HepG2 (cell line): Measurements from ENCODE around the gene AEBP1. TPM values are rescaled to one million over a fixed set of nuclear protein-coding genes. Genes with fewer than 3 reads are reported as not detected.

Experiments used
- ATAC-seq: fragments of 200-7000 bp; cut with Tn5 transposase; 3 replicates; pipeline ENCODE4 v1.9.1; 2020; ENCODE audit warnings: mild to moderate bottlenecking, moderate library complexity
- BruUV-seq: library from RNA; stranded (reverse); fragments of 400-500 nt; replicated peaks from 2 replicates; lab custom pipeline; 2021; lab: Mats Ljungman, UMichigan
- CTCF ChIA-PET: fragments of 300-600 bp; formaldehyde crosslinking; extraction: SDS; loops from one replicate; lab custom pipeline; 2021; ENCODE audit warnings: low total read pairs, inconsistent platforms, low intra/inter-chr PET ratio; lab: Yijun Ruan, JAX
- POLR2A ChIA-PET: fragments of 350-600 bp; sonication (Branson Sonifier 250); formaldehyde crosslinking; loops from one replicate; lab custom pipeline; 2020; ENCODE audit warnings: antibody characterized with exemption, inconsistent platforms; lab: Yijun Ruan, JAX
- DNase-seq: peaks from one replicate; pipeline ENCODE4 v3.0.0-alpha.2; 2015; ENCODE audit warnings: low spot score
- FAIRE-seq: peaks from 3 replicates; lab custom pipeline; 2011; peaks lifted over from hg19 to GRCh38; lab: Jason Lieb, UNC
- H2AFZ ChIP-seq: one replicate; pipeline ENCODE4 v1.6.1; 2011; ENCODE audit warnings: low read length, inconsistent platforms
- H3K27ac ChIP-seq: fragments of 300-600 bp; 3 replicates; pipeline ENCODE4 v1.8.0; 2011; ENCODE audit warnings: mixed run types, mild to moderate bottlenecking, mixed read lengths, low read length, inconsistent platforms; ENCODE audit not compliant: insufficient read depth; ENCODE audit errors: extremely low read length
- H3K27me3 ChIP-seq, 2 experiments: fragments of 200-600 bp in 1 of 2; 2 replicates in 1 of 2; 3 replicates in 1 of 2; pipeline versions ENCODE4 v1.6.0 to v1.8.0; 2011; ENCODE audit warnings: low read length in 2 of 2, mild to moderate bottlenecking in 2 of 2, moderate library complexity in 2 of 2, inconsistent platforms in 1 of 2; ENCODE audit not compliant: insufficient read depth in 2 of 2, control insufficient read depth in 1 of 2
- H3K36me3 ChIP-seq, 2 experiments: fragments of 200-600 bp in 1 of 2; replicated peaks in 1 of 2; 2 replicates in 1 of 2; 3 replicates in 1 of 2; pipeline versions ENCODE4 v1.5.1 to v1.8.0; 2011; ENCODE audit warnings: low read length in 2 of 2, inconsistent platforms in 1 of 2; ENCODE audit not compliant: insufficient read depth in 2 of 2, control insufficient read depth in 1 of 2
- H3K4me1 ChIP-seq: 2 replicates; pipeline ENCODE4 v1.5.1; 2012; ENCODE audit warnings: low read length, inconsistent platforms; ENCODE audit not compliant: insufficient read depth
- H3K4me2 ChIP-seq: 2 replicates; pipeline ENCODE4 v1.6.0; 2011; ENCODE audit warnings: low read depth, low read length, inconsistent platforms
- H3K4me3 ChIP-seq, 3 experiments: fragments of 200-600 bp in 1 of 3; sonication (generic), shearing (Covaris generic) in 1 of 3; replicated peaks in 1 of 3; 2 replicates each; pipeline ENCODE4 v1.5.1; 2011 to 2016; ENCODE audit warnings: low read length in 3 of 3, inconsistent platforms in 2 of 3, low read depth in 2 of 3, mild to moderate bottlenecking in 2 of 3, control low read depth in 1 of 3, mixed read lengths in 1 of 3; ENCODE audit not compliant: insufficient read depth in 1 of 3
- H3K79me2 ChIP-seq: one replicate; pipeline ENCODE4 v1.6.1; 2011; ENCODE audit warnings: low read length, inconsistent platforms; ENCODE audit not compliant: insufficient read depth
- H3K9ac ChIP-seq: 2 replicates; pipeline ENCODE4 v1.6.0; 2011; ENCODE audit warnings: mild to moderate bottlenecking, low read depth, low read length, inconsistent platforms; ENCODE audit not compliant: insufficient read depth
- H3K9me3 ChIP-seq: 2 replicates; pipeline ENCODE4 v1.5.1; 2012; ENCODE audit warnings: mild to moderate bottlenecking, low read length
- H4K20me1 ChIP-seq: 2 replicates; pipeline ENCODE4 v1.6.0; 2011; ENCODE audit warnings: inconsistent platforms, mild to moderate bottlenecking, low read length, moderate library complexity; ENCODE audit not compliant: insufficient read depth
- ETV6 ChIP-seq: sonication (generic); formaldehyde crosslinking; conservative IDR thresholded peaks from 2 replicates; pipeline ENCODE4 v1.4.0; 2020; ENCODE audit warnings: missing genetic modification reagents
- NR0B2 ChIP-seq: sonication (generic); formaldehyde crosslinking; IDR thresholded peaks from 2 replicates; pipeline ENCODE4 v1.4.0; 2020; ENCODE audit warnings: mild to moderate bottlenecking, missing genetic modification reagents
- RNF219 ChIP-seq: sonication (generic); formaldehyde crosslinking; IDR thresholded peaks from 2 replicates; pipeline ENCODE4 v1.5.0; 2020; ENCODE audit warnings: mild to moderate bottlenecking, missing genetic modification reagents
- TARDBP ChIP-seq: sonication (generic); formaldehyde crosslinking; IDR thresholded peaks from 2 replicates; pipeline ENCODE4 v1.8.0; 2022; ENCODE audit warnings: mild to moderate bottlenecking, missing genetic modification reagents
- YEATS2 ChIP-seq: sonication (generic); formaldehyde crosslinking; IDR thresholded peaks from 2 replicates; pipeline ENCODE4 v1.4.0; 2020; ENCODE audit warnings: missing genetic modification reagents, borderline replicate concordance
- ZNF746 ChIP-seq: sonication (generic); formaldehyde crosslinking; IDR thresholded peaks from 2 replicates; pipeline ENCODE4 v1.8.0; 2022; ENCODE audit warnings: mild to moderate bottlenecking, missing genetic modification reagents
- WGBS: methylation state at CpG from one replicate; pipeline ENCODE4 v1.1.6; 2017; ENCODE audit warnings: low lambda C conversion rate; 5-methylcytosine and 5-hydroxymethylcytosine counted together
- in situ Hi-C: cut with HindIII; loops from 2 replicates; pipeline ENCODE4 v1.10.0; 2017; ENCODE audit warnings: low pct_unique_long_range_greater_than_20kb; ENCODE audit not compliant: extremely low pct_ligation_motif_present
- intact Hi-C: fragments of 100-400 bp; cut with micrococcal nuclease; formaldehyde crosslinking; loops from one replicate; pipeline ENCODE4 v1.10.0; 2022; ENCODE audit not compliant: unreplicated experiment
- polyA plus RNA-seq, 8 experiments: library from polyadenylated mRNA; depleted of rRNA in 3 of 8; stranded (reverse) in 7 of 8; unstranded in 1 of 8; fragments of >200 nt; fragmentation: Illumina TruSeq in 4 of 8; extraction: Trizol in 4 of 8; gene quantifications; 2 replicates each; pipeline versions ENCODE4 v1.2.1 to v1.2.3, GENCODE V29; 2011 to 2016; ENCODE audit warnings: low read depth in 4 of 8, missing spikeins in 1 of 8, mixed read lengths in 1 of 8; ENCODE audit not compliant: insufficient read depth in 1 of 8
- total RNA-seq, 5 experiments: library from RNA; depleted of rRNA; stranded (reverse); fragments of >200 nt; fragmentation: Illumina TruSeq; extraction: Trizol; gene quantifications; 2 replicates each; pipeline ENCODE4 v1.2.3, GENCODE V29; 2016; ENCODE audit warnings: low read depth in 1 of 5

Gene AEBP1
- total and polyA plus RNA-seq, 2 of the 13 experiments (the other 11 are each of a cell fraction or from before 2014, with no cell fraction given) = 0.22 to 0.55 TPM

- Histone ChIP-seq H3K27me3 (peaks cover 0 to 3% of the 10 kb centered on the region in 2 experiments; a peak in 1 of 5 replicates), H3K36me3 (no peaks in the 10 kb centered on the region), H3K4me2 (no peak within 1 kb of the TSS), H3K9ac (no peak within 1 kb of the TSS), H3K27ac (no peak within 1 kb of the TSS), H3K4me3 (no peak within 1 kb of the TSS), H2AFZ (no peak within 1 kb of the TSS)
- no TSS peak for BruUV-seq
- in situ Hi-C loops = no loop called here
- POLR2A ChIA-PET = no interaction called here
- DNase-seq = no peak
- TF ChIP-seq YEATS2 (CRISPR knock-in tag) (no peak), NR0B2 (CRISPR knock-in tag) (no peak), ZNF746 (CRISPR knock-in tag) (no peak), ETV6 (CRISPR knock-in tag) (no peak), TARDBP (no peak)
- TF ChIP-seq, all 625 proteins: peak for 0
- ATAC-seq (no peak), FAIRE-seq (no peak)
- H4K20me1 ChIP-seq = no peaks in the 10 kb centered on the region
- CTCF ChIA-PET = no interaction called here
- intact Hi-C loops = no loop called here
- WGBS = 19% methylated on average over 3 of the region's 6 CpGs
- H3K79me2 ChIP-seq = no peaks in the 10 kb centered on the region
- H3K9me3 ChIP-seq = no peaks in the 10 kb centered on the region
- no peaks in the 10 kb centered on the region for H3K4me1 ChIP-seq
Measured at GRCh38 chr7:44141221-44141850, 37.2 kb downstream of the AEBP1 start, which contains the start of gene MYL7. TSS of gene MYL7 (minus strand) at chr7:44141332. CDS start at chr7:44141305, 27 bp downstream.

GRCh38 chr7:44142028-44142427 is 37.9 kb downstream of the AEBP1 start:
- WGBS = 59% methylated on average over 3 of the region's 4 CpGs
- no peak overlapping the region for H3K4me2 ChIP-seq
- ATAC-seq = no peak
- no peak for DNase-seq
- H3K9me3 ChIP-seq = no peaks in the 10 kb centered on the region
- H3K4me3 ChIP-seq = no peak overlapping the region
- no peaks in the 10 kb centered on the region for H3K4me1 ChIP-seq
- H3K36me3 ChIP-seq = no peaks in the 10 kb centered on the region
- H3K27ac ChIP-seq = no peak overlapping the region
- H3K27me3 ChIP-seq = peaks cover 0 to 8% of the 10 kb centered on the region in 2 experiments; a peak in 2 of 5 replicates
- POLR2A ChIA-PET = no interaction called here
- intact Hi-C loops = no loop called here
- CTCF ChIA-PET = no interaction called here
- no peak overlapping the region for H2AFZ ChIP-seq
- H3K79me2 ChIP-seq = no peaks in the 10 kb centered on the region
- no peak for TF ChIP-seq RNF219
- no peak for FAIRE-seq
- no TSS peak for BruUV-seq
- no peaks in the 10 kb centered on the region for H4K20me1 ChIP-seq
- in situ Hi-C loops = no loop called here
- H3K9ac ChIP-seq = no peak overlapping the region
